Hepatocyte (in vitro differentiated cells): ENCODE measurements around the gene TYR. TPM values are rescaled to one million over a fixed set of nuclear protein-coding genes. Genes with fewer than 3 reads are reported as not detected.
"Not testable (repeated sequence)": the region's sequence is repeated elsewhere in the genome, so short reads cannot be mapped to it uniquely, and the experiment has no call there.

Experiments used
- DNase-seq: peaks from one replicate; pipeline ENCODE4 v3.0.0-alpha.2; 2016; ENCODE audit warnings: low spot score
- H2AFZ ChIP-seq: fragments of 200-600 bp; sonication (generic); 2 replicates; pipeline ENCODE4 v1.6.0; 2016; ENCODE audit warnings: antibody characterized with exemption, mild to moderate bottlenecking
- H3K27ac ChIP-seq: fragments of 200-600 bp; sonication (generic); 2 replicates; pipeline ENCODE4 v1.5.1; 2016; ENCODE audit warnings: mild to moderate bottlenecking
- H3K27me3 ChIP-seq: fragments of 200-600 bp; sonication (generic); 2 replicates; pipeline ENCODE4 v1.6.1; 2016
- H3K36me3 ChIP-seq: fragments of 200-600 bp; sonication (generic); replicated peaks from 2 replicates; pipeline ENCODE4 v1.5.1; 2016; ENCODE audit warnings: low read depth; ENCODE audit not compliant: insufficient read depth
- H3K4me1 ChIP-seq: fragments of 200-600 bp; sonication (generic); 2 replicates; pipeline ENCODE4 v1.5.1; 2016; ENCODE audit warnings: mild to moderate bottlenecking, moderate library complexity; ENCODE audit not compliant: insufficient read depth
- H3K4me2 ChIP-seq: fragments of 200-600 bp; sonication (generic); 2 replicates; pipeline ENCODE4 v1.6.0; 2016
- H3K4me3 ChIP-seq: fragments of 200-600 bp; sonication (generic); 2 replicates; pipeline ENCODE4 v1.5.1; 2016; ENCODE audit warnings: mild to moderate bottlenecking
- H3K79me2 ChIP-seq: fragments of 200-600 bp; sonication (generic); 2 replicates; pipeline ENCODE4 v1.6.0; 2017; ENCODE audit warnings: mild to moderate bottlenecking
- H3K9me2 ChIP-seq: fragments of 200-600 bp; sonication (generic); replicated peaks from 2 replicates; pipeline ENCODE4 v1.6.0; 2017; ENCODE audit warnings: mild to moderate bottlenecking; ENCODE audit not compliant: insufficient read depth
- H3K9me3 ChIP-seq: fragments of 200-600 bp; sonication (generic); 2 replicates; pipeline ENCODE4 v1.5.1; 2016; ENCODE audit warnings: low read depth, mild to moderate bottlenecking
- H4K20me1 ChIP-seq: fragments of 200-600 bp; sonication (generic); 2 replicates; pipeline ENCODE4 v1.6.0; 2016; ENCODE audit warnings: mild to moderate bottlenecking; ENCODE audit not compliant: insufficient read depth, poor library complexity, severe bottlenecking
- CTCF ChIP-seq: fragments of 200-600 bp; sonication (generic); IDR thresholded peaks from 2 replicates; pipeline ENCODE4 v1.5.1; 2016; ENCODE audit warnings: antibody characterized with exemption, mild to moderate bottlenecking; ENCODE audit not compliant: poor library complexity
- EZH2 ChIP-seq: fragments of 200-600 bp; sonication (generic); IDR thresholded peaks from 2 replicates; pipeline ENCODE4 v1.6.1; 2016; ENCODE audit warnings: antibody characterized with exemption, mild to moderate bottlenecking, borderline replicate concordance
- EZH2phosphoT487 ChIP-seq: fragments of 200-600 bp; sonication (generic); IDR thresholded peaks from one replicate; pipeline ENCODE4 v1.6.1; 2018; ENCODE audit warnings: antibody characterized with exemption, mild to moderate bottlenecking, low read depth, moderate library complexity; ENCODE audit not compliant: unreplicated experiment, severe bottlenecking
- WGBS: methylation state at CpG from one replicate; pipeline ENCODE4 v1.1.6; 2016; ENCODE audit warnings: low lambda C conversion rate; ENCODE audit errors: missing lambda C conversion rate; 5-methylcytosine and 5-hydroxymethylcytosine counted together
- polyA plus RNA-seq: library from polyadenylated mRNA; unstranded; fragments of >200 nt; fragmentation: Nextera tagmentation; extraction: Ambion mirVana; gene quantifications from 2 replicates; pipeline ENCODE4 v1.2.1, GENCODE V29; 2016
- total RNA-seq: library from RNA; depleted of rRNA; stranded (reverse); fragments of >200 nt; gene quantifications from 2 replicates; pipeline ENCODE4 v1.2.3, GENCODE V29; 2014

Gene TYR
- total and polyA plus RNA-seq, 2 experiments from 2014 or later, result not detected

- Histone ChIP-seq H2AFZ (no peak overlapping the region), H3K27ac (no peak overlapping the region), H3K9me3 (no peaks in the 10 kb centered on the region), H3K4me1 (no peaks in the 10 kb centered on the region), H4K20me1 (no peaks in the 10 kb centered on the region), H3K36me3 (no peaks in the 10 kb centered on the region), H3K9me2 (no peaks in the 10 kb centered on the region), H3K79me2 (no peaks in the 10 kb centered on the region), H3K27me3 (no peaks in the 10 kb centered on the region), H3K4me3 (no peak overlapping the region), H3K4me2 (no peak overlapping the region)
- DNase-seq, result no peak
- WGBS, result 100% methylated on average over 2 of the region's 2 CpGs
- TF ChIP-seq EZH2 (no peak), CTCF (no peak), EZH2phosphoT487 (no peak)
Measured at GRCh38 chr11:89321401-89321800, 143.7 kb downstream of the TYR start.

- Histone ChIP-seq H3K9me3 (no peaks in the 10 kb centered on the region), H3K27ac (no peak overlapping the region), H3K4me1 (no peaks in the 10 kb centered on the region), H4K20me1 (no peaks in the 10 kb centered on the region), H2AFZ (no peak overlapping the region), H3K4me3 (no peak overlapping the region), H3K36me3 (no peaks in the 10 kb centered on the region), H3K79me2 (no peaks in the 10 kb centered on the region), H3K27me3 (no peaks in the 10 kb centered on the region), H3K9me2 (no peaks in the 10 kb centered on the region), H3K4me2 (no peak overlapping the region)
- no peak for DNase-seq
- WGBS, result 72% methylated on average over 5 of the region's 5 CpGs
- TF ChIP-seq EZH2phosphoT487, result no peak
- no peak for TF ChIP-seq EZH2
- no peak for TF ChIP-seq CTCF
Measured at GRCh38 chr11:89327885-89328284, 150.2 kb downstream of the TYR start.

- H3K9me3 ChIP-seq, H3K36me3 ChIP-seq, H3K4me3 ChIP-seq, H2AFZ ChIP-seq, H3K4me2 ChIP-seq, H3K9me2 ChIP-seq, H3K27me3 ChIP-seq, H4K20me1 ChIP-seq, DNase-seq, H3K27ac ChIP-seq, H3K4me1 ChIP-seq, H3K79me2 ChIP-seq: not testable (repeated sequence)
- 64% methylated on average over 4 of the region's 4 CpGs for whole genome bisulfite sequencing
Measured at GRCh38 chr11:89331940-89332339, 154.3 kb downstream of the TYR start.

GRCh38 chr11:89333704-89334103 lies 156.0 kb downstream of the TYR start:
- H3K9me2 ChIP-seq, H3K27me3 ChIP-seq, H3K36me3 ChIP-seq, H3K9me3 ChIP-seq, H3K27ac ChIP-seq, H3K79me2 ChIP-seq, H3K4me3 ChIP-seq, H4K20me1 ChIP-seq, H3K4me2 ChIP-seq, H2AFZ ChIP-seq, H3K4me1 ChIP-seq: not testable (repeated sequence)
- 58% methylated on average over 1 of the region's 1 CpG for WGBS
- TF ChIP-seq CTCF, result peak; percentile 56
- DNase-seq, result peak; percentile 12

GRCh38 chr11:89337100-89337650 lies 159.5 kb downstream of the TYR start:
- H3K4me2 ChIP-seq, H3K27ac ChIP-seq, H3K4me1 ChIP-seq, H3K27me3 ChIP-seq, H2AFZ ChIP-seq, H3K36me3 ChIP-seq, H3K4me3 ChIP-seq, H4K20me1 ChIP-seq, H3K9me3 ChIP-seq, H3K79me2 ChIP-seq, H3K9me2 ChIP-seq, DNase-seq: not testable (repeated sequence)
- WGBS, result 82% methylated on average over 4 of the region's 4 CpGs

- not testable (repeated sequence) for H4K20me1 ChIP-seq, H3K27me3 ChIP-seq, H3K79me2 ChIP-seq, H3K9me2 ChIP-seq, H3K4me3 ChIP-seq, H3K27ac ChIP-seq, H2AFZ ChIP-seq, H3K4me2 ChIP-seq, H3K9me3 ChIP-seq, DNase-seq, H3K36me3 ChIP-seq, H3K4me1 ChIP-seq
- WGBS, result 88% methylated on average over 2 of the region's 2 CpGs
Measured at GRCh38 chr11:89338073-89338472, 160.4 kb downstream of the TYR start.
